Esophagus muscularis mucosa (tissue), 4 donors: ENCODE results near the gene MARK1. TPM values are rescaled to one million over a fixed set of nuclear protein-coding genes. Genes with fewer than 3 reads are reported as not detected.

ENCODE experiments used
- DNase-seq: peaks from one replicate; pipeline ENCODE4 v3.0.0-alpha.2; 2017; ENCODE audit errors: extremely low spot score
- H3K27ac ChIP-seq, 4 donors: fragments of 200-600 bp; sonication (generic); replicated peaks in 1 of 4; 1 replicate in 3 of 4; 2 replicates in 1 of 4; pipeline ENCODE4 v1.5.1; 2016 to 2019; ENCODE audit warnings: mild to moderate bottlenecking in 1 of 4
- H3K27me3 ChIP-seq, 4 donors: fragments of 200-600 bp; sonication (generic); one replicate each; pipeline versions ENCODE4 v1.5.1 to v1.6.0; 2016 to 2019
- H3K36me3 ChIP-seq, 4 donors: fragments of 200-600 bp; sonication (generic); one replicate each; pipeline ENCODE4 v1.5.1; 2016 to 2019
- H3K4me1 ChIP-seq, 4 donors: fragments of 200-600 bp; sonication (generic); one replicate each; pipeline ENCODE4 v1.5.1; 2016 to 2019
- H3K4me3 ChIP-seq, 4 donors: fragments of 200-600 bp; sonication (generic); 1 replicate in 2 of 4; 2 replicates in 2 of 4; pipeline ENCODE4 v1.5.1; 2016 to 2019; ENCODE audit warnings: mild to moderate bottlenecking in 4 of 4, moderate library complexity in 1 of 4
- H3K9me3 ChIP-seq, 4 donors: fragments of 200-600 bp; sonication (generic); 1 replicate in 3 of 4; 2 replicates in 1 of 4; pipeline ENCODE4 v1.5.1; 2016 to 2019
- EP300 ChIP-seq: sonication (generic); formaldehyde crosslinking; IDR thresholded peaks from one replicate; pipeline ENCODE4 v1.6.1; 2017; ENCODE audit warnings: antibody characterized with exemption
- POLR2A ChIP-seq: fragments of 450-650 bp; IDR thresholded peaks from one replicate; pipeline ENCODE4 v1.6.1; 2017; ENCODE audit warnings: antibody characterized with exemption, moderate library complexity, mild to moderate bottlenecking, low read depth
- POLR2AphosphoS5 ChIP-seq, 2 donors: sonication (generic); formaldehyde crosslinking; IDR thresholded peaks; one replicate each; pipeline ENCODE4 v1.6.1; 2017; ENCODE audit warnings: antibody characterized with exemption in 2 of 2
- WGBS: methylation state at CpG from one replicate; pipeline ENCODE4 v1.1.5; 2018; 5-methylcytosine and 5-hydroxymethylcytosine counted together
- intact Hi-C: fragments of 100-400 bp; cut with DNase I; formaldehyde crosslinking; loops from one replicate; pipeline ENCODE4 v1.15.1; 2023
- total RNA-seq, 4 donors: library from RNA; depleted of rRNA; stranded (reverse); fragments of >200 nt; gene quantifications; one replicate each; pipeline versions ENCODE4 v1.1.0 to v1.2.1, GENCODE V29; 2016
- TF ChIP-seq, protein P1 (sequence below), 3 experiments: fragments of 200-600 bp in 2 of 3; fragments of 450-650 bp in 1 of 3; sonication (generic) in 2 of 3; IDR thresholded peaks; one replicate each; pipeline ENCODE4 v1.5.1; 2017 to 2019; ENCODE audit warnings: antibody characterized with exemption in 3 of 3, mild to moderate bottlenecking in 2 of 3, moderate library complexity in 1 of 3

Gene MARK1
- total RNA-seq, 4 donors from 2014 or later: 16.7 to 24.4 (median 17.6) TPM

- intact Hi-C loops: no loop called here
- no peak overlapping the region for H3K27ac ChIP-seq
- TF ChIP-seq, protein P1, sequence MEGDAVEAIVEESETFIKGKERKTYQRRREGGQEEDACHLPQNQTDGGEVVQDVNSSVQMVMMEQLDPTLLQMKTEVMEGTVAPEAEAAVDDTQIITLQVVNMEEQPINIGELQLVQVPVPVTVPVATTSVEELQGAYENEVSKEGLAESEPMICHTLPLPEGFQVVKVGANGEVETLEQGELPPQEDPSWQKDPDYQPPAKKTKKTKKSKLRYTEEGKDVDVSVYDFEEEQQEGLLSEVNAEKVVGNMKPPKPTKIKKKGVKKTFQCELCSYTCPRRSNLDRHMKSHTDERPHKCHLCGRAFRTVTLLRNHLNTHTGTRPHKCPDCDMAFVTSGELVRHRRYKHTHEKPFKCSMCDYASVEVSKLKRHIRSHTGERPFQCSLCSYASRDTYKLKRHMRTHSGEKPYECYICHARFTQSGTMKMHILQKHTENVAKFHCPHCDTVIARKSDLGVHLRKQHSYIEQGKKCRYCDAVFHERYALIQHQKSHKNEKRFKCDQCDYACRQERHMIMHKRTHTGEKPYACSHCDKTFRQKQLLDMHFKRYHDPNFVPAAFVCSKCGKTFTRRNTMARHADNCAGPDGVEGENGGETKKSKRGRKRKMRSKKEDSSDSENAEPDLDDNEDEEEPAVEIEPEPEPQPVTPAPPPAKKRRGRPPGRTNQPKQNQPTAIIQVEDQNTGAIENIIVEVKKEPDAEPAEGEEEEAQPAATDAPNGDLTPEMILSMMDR (IDR thresholded peaks at IDR 0.05): no peak
- no peak for DNase-seq
- no peak overlapping the region for H3K4me3 ChIP-seq
- H3K9me3 ChIP-seq: no peaks in the 10 kb centered on the region
- H3K27me3 ChIP-seq: no peaks in the 10 kb centered on the region
- no peaks in the 10 kb centered on the region for H3K36me3 ChIP-seq
- 76% methylated on average over 10 of the region's 10 CpGs for WGBS
- H3K4me1 ChIP-seq: peaks cover 0 to 9% (median 0%) of the 10 kb centered on the region in 4 donors
Observed at GRCh38 chr1:220707160-220707559, 179.2 kb downstream of the MARK1 start.

- Histone ChIP-seq H3K4me3 (no peak overlapping the region), H3K27me3 (no peaks in the 10 kb centered on the region), H3K9me3 (no peaks in the 10 kb centered on the region), H3K27ac (no peak overlapping the region), H3K36me3 (no peaks in the 10 kb centered on the region), H3K4me1 (peaks cover 0 to 7% (median 0%) of the 10 kb centered on the region in 4 donors)
- TF ChIP-seq, protein P1 (IDR thresholded peaks at IDR 0.05): no peak
- TF ChIP-seq EP300 (no peak), POLR2A (no peak), POLR2AphosphoS5 (IDR thresholded peaks at IDR 0.05) (no peak)
- intact Hi-C loops: no loop called here
- DNase-seq: no peak
- WGBS: 88% methylated on average over 4 of the region's 4 CpGs
Observed at GRCh38 chr1:220708244-220708643, 180.3 kb downstream of the MARK1 start.

DNA sequence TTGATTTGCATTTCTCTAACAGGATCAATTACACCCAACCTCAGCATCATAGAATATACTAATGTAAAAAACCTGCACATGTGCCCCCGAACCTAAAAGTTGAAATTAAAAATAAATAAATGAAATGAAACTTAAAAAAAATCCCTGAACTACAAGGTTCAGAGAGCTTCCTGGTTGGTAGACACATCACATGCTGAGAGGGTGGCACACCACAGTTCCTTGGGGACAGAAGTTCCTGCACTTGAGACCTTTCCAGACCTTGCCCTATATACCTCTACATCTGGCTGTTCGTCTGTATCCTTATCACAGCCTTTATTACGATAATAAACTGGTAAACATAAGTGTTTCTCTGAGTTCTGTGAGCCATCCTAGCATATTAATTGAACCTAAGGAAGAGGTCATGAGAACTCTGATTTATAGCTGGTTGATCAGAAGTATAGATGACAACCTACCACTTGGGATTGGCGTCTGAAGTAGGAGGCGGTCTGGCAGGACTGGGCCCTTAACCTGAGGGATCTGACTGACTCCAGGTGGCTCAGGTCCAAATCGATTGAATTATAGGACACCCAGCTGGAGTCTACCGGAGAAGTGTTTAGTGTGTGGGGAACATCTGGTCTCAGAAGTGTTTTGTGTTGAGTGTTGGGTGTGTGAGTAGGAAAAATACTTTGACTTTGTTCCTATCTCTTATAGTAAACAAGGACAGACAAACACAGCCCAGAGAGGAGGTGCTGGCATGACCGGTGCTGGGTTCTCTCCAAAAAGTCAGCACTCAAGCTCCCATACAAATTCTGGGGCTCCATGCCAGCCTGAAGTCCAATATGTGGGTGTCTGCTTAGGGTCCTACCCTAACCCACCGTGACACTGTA, 181.2 kb downstream of the MARK1 start:
- no peak overlapping the region for H3K4me3 ChIP-seq
- no peaks in the 10 kb centered on the region for H3K36me3 ChIP-seq
- H3K27ac ChIP-seq: no peak overlapping the region
- H3K27me3 ChIP-seq: no peaks in the 10 kb centered on the region
- intact Hi-C loops: no loop called here
- TF ChIP-seq, protein P1 (IDR thresholded peaks at IDR 0.05): no peak
- TF ChIP-seq EP300 (no peak), POLR2A (no peak), POLR2AphosphoS5 (IDR thresholded peaks at IDR 0.05) (no peak)
- peaks cover 0 to 5% (median 0%) of the 10 kb centered on the region in 4 donors for H3K4me1 ChIP-seq
- no peak for DNase-seq
- WGBS: 69% methylated on average over 9 of the region's 9 CpGs
- H3K9me3 ChIP-seq: no peaks in the 10 kb centered on the region

- 61% methylated on average over 4 of the region's 4 CpGs for WGBS
- Histone ChIP-seq H3K27ac (no peak overlapping the region), H3K27me3 (no peaks in the 10 kb centered on the region), H3K4me3 (no peak overlapping the region), H3K9me3 (no peaks in the 10 kb centered on the region), H3K4me1 (peaks cover 0 to 5% (median 0%) of the 10 kb centered on the region in 4 donors), H3K36me3 (no peaks in the 10 kb centered on the region)
- TF ChIP-seq POLR2AphosphoS5 (IDR thresholded peaks at IDR 0.05): no peak
- TF ChIP-seq, protein P1 (IDR thresholded peaks at IDR 0.05): no peak
- TF ChIP-seq POLR2A: no peak
- no peak for TF ChIP-seq EP300
- no peak for DNase-seq
- intact Hi-C loops: no loop called here
Observed at GRCh38 chr1:220710333-220710732, 182.4 kb downstream of the MARK1 start.
